Measurements from ENCODE around the gene IFNL1. TPM values are rescaled to one million over a fixed set of nuclear protein-coding genes. Genes with fewer than 3 reads are reported as not detected.
A peak's percentile ranks its signal among the peaks of the same experiment; 100 is the strongest.

The IFNL1 gene
- total and polyA plus RNA-seq, 9 of the 15 experiments (the other 6 are each of a cell fraction or from before 2014, with no cell fraction given): not detected

GRCh38 chr19:39254531-39255345 lies 41.5 kb upstream of the IFNL1 start (continued):
- TF ChIP-seq KDM4B (IDR thresholded peaks at IDR 0.05; ENCODE audit: borderline replicate concordance in 2 of 2, low read depth in 1 of 2) (no peak), RBFOX2 (IDR thresholded peaks at IDR 0.05; ENCODE audit: low read depth, low read length) (peak; percentile 73), LEF1 (IDR thresholded peaks at IDR 0.05) (peak; percentile 57; the same call in 1 of the 2 replicates), OTX1 (CRISPR knock-in tag; IDR thresholded peaks at IDR 0.05) (no peak), ZNF133 (CRISPR knock-in tag; IDR thresholded peaks at IDR 0.05) (no peak), RBBP5 (IDR thresholded peaks at IDR 0.05; ENCODE audit: borderline replicate concordance, insufficient read depth, low read length, poor library complexity, severe bottlenecking) (no peak), TEAD1 (CRISPR knock-in tag; IDR thresholded peaks at IDR 0.05) (0 out of 4 replicates have a peak, but pooled peaks of 1 of the 2 experiments have one; percentile 25), ZBTB7A (IDR thresholded peaks at IDR 0.05; ENCODE audit: borderline replicate concordance, control insufficient read depth, low read depth, low read length) (peak; percentile 19; the same call in 1 of the 2 replicates), POLR2AphosphoS5 (IDR thresholded peaks at IDR 0.05; ENCODE audit: control insufficient read depth, insufficient read depth, low read depth, low read length) (peak; percentile 50; the same call in 1 of the 2 replicates), BCL6 (CRISPR knock-in tag; IDR thresholded peaks at IDR 0.05) (no peak), ZKSCAN1 (IDR thresholded peaks at IDR 0.05; ENCODE audit: low read depth, low read length) (peak; percentile 12; the same call in 1 of the 2 replicates), CXXC5 (CRISPR knock-in tag; IDR thresholded peaks at IDR 0.05) (peak; percentile 52), PHF20 (IDR thresholded peaks at IDR 0.05; ENCODE audit: partially characterized antibody) (no peak), C11orf30 (IDR thresholded peaks at IDR 0.05; ENCODE audit: low read depth) (no peak), ATF7 (IDR thresholded peaks at IDR 0.05) (peak; percentile 65; the same call in 1 of the 2 replicates), ERF (CRISPR knock-in tag; IDR thresholded peaks at IDR 0.05) (no peak), ZNF518B (CRISPR knock-in tag; IDR thresholded peaks at IDR 0.05) (no peak), DPF2 (IDR thresholded peaks at IDR 0.05) (peak; percentile 53), IFI16 (CRISPR knock-in tag; IDR thresholded peaks at IDR 0.05) (no peak), HDAC8 (tag; IDR thresholded peaks at IDR 0.05) (no peak), TSHZ1 (CRISPR knock-in tag; IDR thresholded peaks at IDR 0.05) (no peak)
